HG02973 (cell line): ENCODE data around the gene HACE1.
"Not testable (repeated sequence)": the region's sequence is repeated elsewhere in the genome, so short reads cannot be mapped to it uniquely, and the experiment has no call there.

Experiments used
- ATAC-seq: cut with Tn5 transposase; IDR thresholded peaks from one replicate; pipeline ENCODE4 v1.9.1; 2021; ENCODE audit warnings: moderate library complexity; ENCODE audit not compliant: unreplicated experiment

The HACE1 gene

GRCh38 chr6:104750449-104750848 is 109.3 kb downstream of the HACE1 start:
- ATAC-seq = no peak

GRCh38 chr6:104739124-104739523 is 120.6 kb downstream of the HACE1 start:
- not testable (repeated sequence) for ATAC-seq

- not testable (repeated sequence) for ATAC-seq
Observed at GRCh38 chr6:104737567-104737966, 122.2 kb downstream of the HACE1 start.

- no peak for ATAC-seq
Observed at GRCh38 chr6:104736545-104736944, 123.2 kb downstream of the HACE1 start.

GRCh38 chr6:104730450-104730849 is 129.3 kb downstream of the HACE1 start:
- no peak for ATAC-seq

GRCh38 chr6:104729433-104729832 is 130.3 kb downstream of the HACE1 start:
- ATAC-seq = no peak

- ATAC-seq = no peak
Observed at GRCh38 chr6:104728448-104728847, 131.3 kb downstream of the HACE1 start.

GRCh38 chr6:104718672-104719071 is 141.0 kb downstream of the HACE1 start:
- no peak for ATAC-seq

GRCh38 chr6:104716858-104717257 is 142.9 kb downstream of the HACE1 start:
- ATAC-seq = no peak

- ATAC-seq = no peak
Observed at GRCh38 chr6:104714796-104715195, 144.9 kb downstream of the HACE1 start.

GRCh38 chr6:104713982-104714381 is 145.7 kb downstream of the HACE1 start:
- no peak for ATAC-seq

- no peak for ATAC-seq
Observed at GRCh38 chr6:104711371-104711770, 148.3 kb downstream of the HACE1 start.

- ATAC-seq = no peak
Observed at GRCh38 chr6:104710543-104711335, 149.0 kb downstream of the HACE1 start.

GRCh38 chr6:104705916-104706442 is 153.7 kb downstream of the HACE1 start:
- no peak for ATAC-seq

- ATAC-seq = no peak
Observed at GRCh38 chr6:104705095-104705707, 154.5 kb downstream of the HACE1 start.

GRCh38 chr6:104704191-104704590 is 155.5 kb downstream of the HACE1 start:
- no peak for ATAC-seq

GRCh38 chr6:104702126-104702841 is 157.4 kb downstream of the HACE1 start:
- ATAC-seq = no peak

- no peak for ATAC-seq
Observed at GRCh38 chr6:104700371-104701185, 159.1 kb downstream of the HACE1 start.

GRCh38 chr6:104699593-104700329 is 160.0 kb downstream of the HACE1 start:
- no peak for ATAC-seq

GRCh38 chr6:104698979-104699378 is 160.7 kb downstream of the HACE1 start:
- ATAC-seq = no peak
